K562 (cell line): ENCODE data around the gene RPUSD1. TPM values are rescaled to one million over a fixed set of nuclear protein-coding genes. Genes with fewer than 3 reads are reported as not detected.
A peak's percentile ranks its signal among the peaks of the same experiment; 100 is the strongest.
"Not testable (repeated sequence)": the region's sequence is repeated elsewhere in the genome, so short reads cannot be mapped to it uniquely, and the experiment has no call there.

Source experiments
- ATAC-seq: fragments of 200-7000 bp; cut with Tn5 transposase; 3 replicates; pipeline ENCODE4 v1.9.1; 2020; ENCODE audit warnings: moderate library complexity
- BruUV-seq: library from RNA; stranded (reverse); fragments of 400-500 nt; replicated peaks from 2 replicates; lab custom pipeline; 2021; lab: Mats Ljungman, UMichigan
- CTCF ChIA-PET: fragments of 300-600 bp; formaldehyde crosslinking; extraction: SDS; loops from one replicate; lab custom pipeline; 2021; ENCODE audit warnings: low intra/inter-chr PET ratio; lab: Yijun Ruan, JAX
- POLR2A ChIA-PET: fragments of 300-600, 350-650 bp; sonication (Branson Sonifier 250); formaldehyde crosslinking; extraction: SDS; loops from one replicate; lab custom pipeline; 2021; ENCODE audit warnings: antibody characterized with exemption, inconsistent platforms; lab: Yijun Ruan, JAX
- DNase-seq, 4 experiments: peaks; one replicate each; pipeline versions ENCODE4 v3.0.0 to v3.0.0-alpha.2; 2011 to 2018; ENCODE audit warnings: low spot score in 3 of 4, mixed read lengths in 3 of 4; ENCODE audit errors: extremely low read depth in 1 of 4
- FAIRE-seq: peaks from 2 replicates; lab custom pipeline; 2011; peaks lifted over from hg19 to GRCh38; lab: Jason Lieb, UNC
- H2AFZ ChIP-seq: 2 replicates; pipeline ENCODE4 v1.6.0; 2011; ENCODE audit warnings: low read depth, low read length, control low read depth, inconsistent platforms
- H3K27ac ChIP-seq: fragments of 200-600 bp; 3 replicates; pipeline ENCODE4 v1.8.0; 2011; ENCODE audit warnings: low read depth, mild to moderate bottlenecking, control low read depth, inconsistent platforms, low read length, moderate library complexity, mixed read lengths; ENCODE audit errors: extremely low read depth
- H3K27me3 ChIP-seq, 2 experiments: fragments of 300-600 bp in 1 of 2; 2 replicates in 1 of 2; 3 replicates in 1 of 2; pipeline versions ENCODE4 v1.6.0 to v1.8.0; 2011; ENCODE audit warnings: inconsistent platforms in 2 of 2, low read length in 2 of 2, mild to moderate bottlenecking in 1 of 2, mixed read lengths in 1 of 2, moderate library complexity in 1 of 2; ENCODE audit not compliant: control insufficient read depth in 2 of 2, insufficient read depth in 2 of 2
- H3K36me3 ChIP-seq: fragments of 300-600 bp; 3 replicates; pipeline ENCODE4 v1.8.0; 2011; ENCODE audit warnings: mild to moderate bottlenecking, low read length, inconsistent platforms; ENCODE audit not compliant: control insufficient read depth, insufficient read depth
- H3K4me1 ChIP-seq, 2 experiments: fragments of 200-600 bp in 1 of 2; replicated peaks in 1 of 2; 2 replicates in 1 of 2; 3 replicates in 1 of 2; pipeline versions ENCODE4 v1.5.1 to v1.8.0; 2011; ENCODE audit warnings: inconsistent platforms in 2 of 2, low read length in 2 of 2, mild to moderate bottlenecking in 1 of 2, mixed read lengths in 1 of 2, moderate library complexity in 1 of 2; ENCODE audit not compliant: control insufficient read depth in 2 of 2, insufficient read depth in 2 of 2
- H3K4me2 ChIP-seq: 2 replicates; pipeline ENCODE4 v1.6.1; 2011; ENCODE audit warnings: low read length, control low read depth, inconsistent platforms, mixed read lengths; ENCODE audit not compliant: insufficient read depth
- H3K4me3 ChIP-seq: fragments of 200-600 bp; sonication (generic), shearing (Covaris generic); 2 replicates; pipeline ENCODE4 v1.5.1; 2016; ENCODE audit warnings: control low read depth, inconsistent platforms
- H3K79me2 ChIP-seq: fragments of 200-600 bp; 3 replicates; pipeline ENCODE4 v1.8.0; 2011; ENCODE audit warnings: low read length, inconsistent platforms; ENCODE audit not compliant: control insufficient read depth, insufficient read depth
- H3K9ac ChIP-seq, 2 experiments: 2 replicates each; pipeline versions ENCODE4 v1.6.0 to v1.6.1; 2011; ENCODE audit warnings: low read depth in 2 of 2, low read length in 2 of 2, control low read depth in 1 of 2, inconsistent platforms in 1 of 2, mild to moderate bottlenecking in 1 of 2, mixed read lengths in 1 of 2; ENCODE audit not compliant: insufficient read depth in 1 of 2
- H3K9me1 ChIP-seq: one replicate; pipeline ENCODE4 v1.6.0; 2011; ENCODE audit warnings: inconsistent platforms, mild to moderate bottlenecking, low read length, moderate library complexity; ENCODE audit not compliant: control insufficient read depth, insufficient read depth
- H3K9me3 ChIP-seq: replicated peaks from 2 replicates; pipeline ENCODE4 v1.5.1; 2011; ENCODE audit warnings: low read depth, low read length, inconsistent platforms; ENCODE audit not compliant: control insufficient read depth, insufficient read depth
- H4K20me1 ChIP-seq: replicated peaks from 2 replicates; pipeline ENCODE4 v1.6.1; 2011; ENCODE audit warnings: low read length, inconsistent platforms, mixed read lengths; ENCODE audit not compliant: control insufficient read depth, insufficient read depth
- ADNP ChIP-seq: fragments of 200-800 bp; sonication (Bioruptor generic); IDR thresholded peaks from 2 replicates; pipeline ENCODE4 v1.6.1; 2016; ENCODE audit warnings: missing genetic modification characterization, missing compliant biosample characterization
- ARHGAP35 ChIP-seq: fragments of 450-650 bp; IDR thresholded peaks from 2 replicates; pipeline ENCODE4 v1.6.1; 2018; ENCODE audit not compliant: partially characterized antibody
- L3MBTL2 ChIP-seq: fragments of 450-650 bp; IDR thresholded peaks from 2 replicates; pipeline ENCODE4 v1.6.1; 2016; ENCODE audit warnings: mild to moderate bottlenecking, moderate library complexity
- NFE2 ChIP-seq: IDR thresholded peaks from 2 replicates; pipeline ENCODE4 v1.6.1; 2014; ENCODE audit warnings: antibody characterized with exemption, low read depth
- NRF1 ChIP-seq, 2 experiments: fragments of 450-650 bp; IDR thresholded peaks in 1 of 2; conservative IDR thresholded peaks in 1 of 2; 2 replicates each; pipeline ENCODE4 v1.6.1; 2014; ENCODE audit warnings: mild to moderate bottlenecking in 2 of 2
- PBX2 ChIP-seq, 2 experiments: IDR thresholded peaks in 1 of 2; conservative IDR thresholded peaks in 1 of 2; 2 replicates each; pipeline ENCODE4 v1.6.1; 2016; ENCODE audit warnings: low read depth in 2 of 2, mild to moderate bottlenecking in 1 of 2, missing compliant biosample characterization in 1 of 2, missing genetic modification characterization in 1 of 2, moderate library complexity in 1 of 2
- ZKSCAN3 ChIP-seq: fragments of 250-450 bp; sonication (Bioruptor Pico); IDR thresholded peaks from 2 replicates; pipeline ENCODE4 v1.4.0; 2020
- ZNF274 ChIP-seq: IDR thresholded peaks from 2 replicates; pipeline ENCODE4 v1.6.1; 2011; ENCODE audit warnings: low read depth, mild to moderate bottlenecking, low read length, moderate library complexity, borderline replicate concordance
- ZNF766 ChIP-seq: fragments of 200-800 bp; sonication (Bioruptor generic); conservative IDR thresholded peaks from 2 replicates; pipeline ENCODE4 v1.6.1; 2016; ENCODE audit warnings: missing genetic modification characterization, missing compliant biosample characterization
- WGBS: fragments of 100-300 bp; shearing (Covaris generic); methylation state at CpG from one replicate; pipeline ENCODE4 v1.1.6; 2016; ENCODE audit warnings: low coverage, mixed read lengths; ENCODE audit not compliant: insufficient coverage; ENCODE audit errors: missing lambda C conversion rate; 5-methylcytosine and 5-hydroxymethylcytosine counted together
- in situ Hi-C: fragments of 300-500 bp; cut with MboI; formaldehyde crosslinking; loops from 4 replicates; pipeline ENCODE4 v1.15.0; 2018; ENCODE audit warnings: inconsistent platforms, mixed read lengths
- intact Hi-C: fragments of 100-400 bp; cut with micrococcal nuclease; formaldehyde crosslinking; loops from 2 replicates; pipeline ENCODE4 v1.14.2; 2022
- polyA plus RNA-seq, 8 experiments: library from polyadenylated mRNA; depleted of rRNA in 4 of 8; stranded (reverse) in 5 of 8; unstranded in 3 of 8; fragments of >200 nt; fragmentation: Nextera tagmentation in 2 of 8; fragmentation: Illumina TruSeq in 1 of 8; extraction: Ambion mirVana in 2 of 8; extraction: Trizol in 1 of 8; gene quantifications; 2 replicates each; pipeline versions ENCODE4 v1.2.1 to v1.2.3, GENCODE V29; 2011 to 2014; ENCODE audit warnings: inconsistent platforms in 1 of 8, missing spikeins in 1 of 8
- total RNA-seq, 7 experiments: library from RNA; depleted of rRNA in 6 of 7; stranded (reverse); fragments of >200 nt in 6 of 7; fragmentation: Illumina TruSeq in 2 of 7; extraction: Trizol in 2 of 7; gene quantifications; 2 replicates each; pipeline versions ENCODE4 v1.2.1 to v1.2.3, GENCODE V29; 2011 to 2021; ENCODE audit warnings: low replicate concordance in 1 of 7

RPUSD1 gene
- total and polyA plus RNA-seq, 9 of the 15 experiments (the other 6 are each of a cell fraction or from before 2014, with no cell fraction given), result 0.45 to 56.6 (median 12.0) TPM

GRCh38 chr16:754656-755055 is 33.5 kb downstream of the RPUSD1 start (continued):
- TF ChIP-seq PBX2 (CRISPR knock-in tag; IDR thresholded peaks at IDR 0.05; ENCODE audit: low read depth) (peak; percentile 44; the same call in 1 of the 2 replicates), PBX2 (tag; conservative IDR thresholded peaks at IDR 0.05; ENCODE audit: low read depth) (0 out of 2 replicates have a peak, but pooled peaks have one; percentile 10), ZNF274 (no peak), L3MBTL2 (peak; percentile 42; the same call in 1 of the 2 replicates), ZKSCAN3 (CRISPR knock-in tag) (no peak), NRF1 (conservative IDR thresholded peaks at IDR 0.05 in 1 of 2, IDR thresholded peaks at IDR 0.05 in 1 of 2) (peak in 1 of 2 experiments; percentile 9; a peak in 1 of 4 replicates), NFE2 (peak; percentile 38; the same call in 1 of the 2 replicates), ARHGAP35 (no peak)

GRCh38 chr16:754121-754607 is 34.0 kb downstream of the RPUSD1 start:
- WGBS, result 34% methylated on average over 8 of the region's 11 CpGs
- BruUV-seq, H3K9ac ChIP-seq, H3K4me3 ChIP-seq, in situ Hi-C loops, FAIRE-seq, H3K27ac ChIP-seq, H3K27me3 ChIP-seq, H3K79me2 ChIP-seq, H3K36me3 ChIP-seq, CTCF ChIA-PET, intact Hi-C loops, H3K9me3 ChIP-seq, ATAC-seq, H2AFZ ChIP-seq, H3K4me2 ChIP-seq, DNase-seq, H3K9me1 ChIP-seq, H4K20me1 ChIP-seq: not testable (repeated sequence)
- H3K4me1 ChIP-seq, result peaks cover 9 to 14% of the 10 kb centered on the region in 2 experiments; a peak in 4 of 5 replicates
- POLR2A ChIA-PET, result interaction anchor here (1.1 to 1.5 kb wide), 2 partner anchors 18 to 19 kb away, joined by 4 read pairs; no protein-coding TSS in a partner anchor
- peak; percentile 65 for TF ChIP-seq ZNF766
- peak; percentile 42; the same call in 1 of the 2 replicates for TF ChIP-seq ADNP
